ENCODE measurements around the gene HDAC8. TPM values are rescaled to one million over a fixed set of nuclear protein-coding genes. Genes with fewer than 3 reads are reported as not detected.

The HDAC8 gene
- total and polyA plus RNA-seq, 9 of the 15 experiments (the other 6 are each of a cell fraction or from before 2014, with no cell fraction given): 18.9 to 53.8 (median 28.7) TPM

DNA sequence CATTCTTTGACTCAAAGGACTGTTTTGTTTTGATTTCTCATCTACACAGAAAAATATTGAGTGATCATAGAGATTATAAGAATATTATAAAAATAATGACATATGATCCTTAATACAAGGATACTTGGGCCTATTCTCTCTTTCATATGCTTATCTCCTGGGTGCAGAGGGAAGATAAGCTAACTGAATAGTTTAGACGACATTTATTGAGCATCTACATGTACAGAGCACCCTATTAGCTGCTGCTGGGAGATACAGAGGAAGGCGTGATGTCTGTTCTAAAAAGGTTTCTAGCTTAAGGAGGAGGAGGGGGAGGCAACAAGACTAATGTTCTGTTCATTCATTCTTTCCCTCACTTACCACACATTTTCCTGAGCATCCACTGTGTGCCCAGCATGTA is 106.8 kb downstream of the HDAC8 start (continued):
- TF ChIP-seq, protein P1, sequence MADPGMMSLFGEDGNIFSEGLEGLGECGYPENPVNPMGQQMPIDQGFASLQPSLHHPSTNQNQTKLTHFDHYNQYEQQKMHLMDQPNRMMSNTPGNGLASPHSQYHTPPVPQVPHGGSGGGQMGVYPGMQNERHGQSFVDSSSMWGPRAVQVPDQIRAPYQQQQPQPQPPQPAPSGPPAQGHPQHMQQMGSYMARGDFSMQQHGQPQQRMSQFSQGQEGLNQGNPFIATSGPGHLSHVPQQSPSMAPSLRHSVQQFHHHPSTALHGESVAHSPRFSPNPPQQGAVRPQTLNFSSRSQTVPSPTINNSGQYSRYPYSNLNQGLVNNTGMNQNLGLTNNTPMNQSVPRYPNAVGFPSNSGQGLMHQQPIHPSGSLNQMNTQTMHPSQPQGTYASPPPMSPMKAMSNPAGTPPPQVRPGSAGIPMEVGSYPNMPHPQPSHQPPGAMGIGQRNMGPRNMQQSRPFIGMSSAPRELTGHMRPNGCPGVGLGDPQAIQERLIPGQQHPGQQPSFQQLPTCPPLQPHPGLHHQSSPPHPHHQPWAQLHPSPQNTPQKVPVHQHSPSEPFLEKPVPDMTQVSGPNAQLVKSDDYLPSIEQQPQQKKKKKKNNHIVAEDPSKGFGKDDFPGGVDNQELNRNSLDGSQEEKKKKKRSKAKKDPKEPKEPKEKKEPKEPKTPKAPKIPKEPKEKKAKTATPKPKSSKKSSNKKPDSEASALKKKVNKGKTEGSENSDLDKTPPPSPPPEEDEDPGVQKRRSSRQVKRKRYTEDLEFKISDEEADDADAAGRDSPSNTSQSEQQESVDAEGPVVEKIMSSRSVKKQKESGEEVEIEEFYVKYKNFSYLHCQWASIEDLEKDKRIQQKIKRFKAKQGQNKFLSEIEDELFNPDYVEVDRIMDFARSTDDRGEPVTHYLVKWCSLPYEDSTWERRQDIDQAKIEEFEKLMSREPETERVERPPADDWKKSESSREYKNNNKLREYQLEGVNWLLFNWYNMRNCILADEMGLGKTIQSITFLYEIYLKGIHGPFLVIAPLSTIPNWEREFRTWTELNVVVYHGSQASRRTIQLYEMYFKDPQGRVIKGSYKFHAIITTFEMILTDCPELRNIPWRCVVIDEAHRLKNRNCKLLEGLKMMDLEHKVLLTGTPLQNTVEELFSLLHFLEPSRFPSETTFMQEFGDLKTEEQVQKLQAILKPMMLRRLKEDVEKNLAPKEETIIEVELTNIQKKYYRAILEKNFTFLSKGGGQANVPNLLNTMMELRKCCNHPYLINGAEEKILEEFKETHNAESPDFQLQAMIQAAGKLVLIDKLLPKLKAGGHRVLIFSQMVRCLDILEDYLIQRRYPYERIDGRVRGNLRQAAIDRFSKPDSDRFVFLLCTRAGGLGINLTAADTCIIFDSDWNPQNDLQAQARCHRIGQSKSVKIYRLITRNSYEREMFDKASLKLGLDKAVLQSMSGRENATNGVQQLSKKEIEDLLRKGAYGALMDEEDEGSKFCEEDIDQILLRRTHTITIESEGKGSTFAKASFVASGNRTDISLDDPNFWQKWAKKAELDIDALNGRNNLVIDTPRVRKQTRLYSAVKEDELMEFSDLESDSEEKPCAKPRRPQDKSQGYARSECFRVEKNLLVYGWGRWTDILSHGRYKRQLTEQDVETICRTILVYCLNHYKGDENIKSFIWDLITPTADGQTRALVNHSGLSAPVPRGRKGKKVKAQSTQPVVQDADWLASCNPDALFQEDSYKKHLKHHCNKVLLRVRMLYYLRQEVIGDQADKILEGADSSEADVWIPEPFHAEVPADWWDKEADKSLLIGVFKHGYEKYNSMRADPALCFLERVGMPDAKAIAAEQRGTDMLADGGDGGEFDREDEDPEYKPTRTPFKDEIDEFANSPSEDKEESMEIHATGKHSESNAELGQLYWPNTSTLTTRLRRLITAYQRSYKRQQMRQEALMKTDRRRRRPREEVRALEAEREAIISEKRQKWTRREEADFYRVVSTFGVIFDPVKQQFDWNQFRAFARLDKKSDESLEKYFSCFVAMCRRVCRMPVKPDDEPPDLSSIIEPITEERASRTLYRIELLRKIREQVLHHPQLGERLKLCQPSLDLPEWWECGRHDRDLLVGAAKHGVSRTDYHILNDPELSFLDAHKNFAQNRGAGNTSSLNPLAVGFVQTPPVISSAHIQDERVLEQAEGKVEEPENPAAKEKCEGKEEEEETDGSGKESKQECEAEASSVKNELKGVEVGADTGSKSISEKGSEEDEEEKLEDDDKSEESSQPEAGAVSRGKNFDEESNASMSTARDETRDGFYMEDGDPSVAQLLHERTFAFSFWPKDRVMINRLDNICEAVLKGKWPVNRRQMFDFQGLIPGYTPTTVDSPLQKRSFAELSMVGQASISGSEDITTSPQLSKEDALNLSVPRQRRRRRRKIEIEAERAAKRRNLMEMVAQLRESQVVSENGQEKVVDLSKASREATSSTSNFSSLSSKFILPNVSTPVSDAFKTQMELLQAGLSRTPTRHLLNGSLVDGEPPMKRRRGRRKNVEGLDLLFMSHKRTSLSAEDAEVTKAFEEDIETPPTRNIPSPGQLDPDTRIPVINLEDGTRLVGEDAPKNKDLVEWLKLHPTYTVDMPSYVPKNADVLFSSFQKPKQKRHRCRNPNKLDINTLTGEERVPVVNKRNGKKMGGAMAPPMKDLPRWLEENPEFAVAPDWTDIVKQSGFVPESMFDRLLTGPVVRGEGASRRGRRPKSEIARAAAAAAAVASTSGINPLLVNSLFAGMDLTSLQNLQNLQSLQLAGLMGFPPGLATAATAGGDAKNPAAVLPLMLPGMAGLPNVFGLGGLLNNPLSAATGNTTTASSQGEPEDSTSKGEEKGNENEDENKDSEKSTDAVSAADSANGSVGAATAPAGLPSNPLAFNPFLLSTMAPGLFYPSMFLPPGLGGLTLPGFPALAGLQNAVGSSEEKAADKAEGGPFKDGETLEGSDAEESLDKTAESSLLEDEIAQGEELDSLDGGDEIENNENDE (IDR thresholded peaks at IDR 0.05; ENCODE audit: low read depth, low read length): no peak
- TF ChIP-seq HOXB6 (CRISPR knock-in tag; IDR thresholded peaks at IDR 0.05; ENCODE audit: borderline replicate concordance) (no peak), CBFA2T2 (conservative IDR thresholded peaks at IDR 0.05) (peak; percentile 43; the same call in 1 of the 2 replicates), FOXK1 (CRISPR knock-in tag; IDR thresholded peaks at IDR 0.05; ENCODE audit: borderline replicate concordance) (no peak), FIP1L1 (IDR thresholded peaks at IDR 0.05; ENCODE audit: low read depth, low read length, poor library complexity, severe bottlenecking) (no peak), TCF3 (CRISPR knock-in tag; IDR thresholded peaks at IDR 0.05) (0 out of 2 replicates have a peak, but pooled peaks have one; percentile 25), TEAD4 (IDR thresholded peaks at IDR 0.05; ENCODE audit: low read length) (0 out of 2 replicates have a peak, but pooled peaks have one; percentile 19), TEAD4 (CRISPR knock-in tag; IDR thresholded peaks at IDR 0.05; ENCODE audit: borderline replicate concordance) (no peak), IFI16 (CRISPR knock-in tag; IDR thresholded peaks at IDR 0.05) (no peak), YY1 (IDR thresholded peaks at IDR 0.05; ENCODE audit: borderline replicate concordance in 1 of 3, control insufficient read depth in 1 of 3, extremely low read depth in 1 of 3, insufficient read depth in 3 of 3, insufficient read length in 1 of 3, insufficient replicate concordance in 2 of 3, low read depth in 1 of 3, low read length in 2 of 3) (no peak), TAF9B (IDR thresholded peaks at IDR 0.05; ENCODE audit: partially characterized antibody) (no peak), GTF2F1 (IDR thresholded peaks at IDR 0.05; ENCODE audit: low read depth, low read length) (no peak), ZNF436 (CRISPR knock-in tag; IDR thresholded peaks at IDR 0.05) (no peak)
- TF ChIP-seq, protein P2, sequence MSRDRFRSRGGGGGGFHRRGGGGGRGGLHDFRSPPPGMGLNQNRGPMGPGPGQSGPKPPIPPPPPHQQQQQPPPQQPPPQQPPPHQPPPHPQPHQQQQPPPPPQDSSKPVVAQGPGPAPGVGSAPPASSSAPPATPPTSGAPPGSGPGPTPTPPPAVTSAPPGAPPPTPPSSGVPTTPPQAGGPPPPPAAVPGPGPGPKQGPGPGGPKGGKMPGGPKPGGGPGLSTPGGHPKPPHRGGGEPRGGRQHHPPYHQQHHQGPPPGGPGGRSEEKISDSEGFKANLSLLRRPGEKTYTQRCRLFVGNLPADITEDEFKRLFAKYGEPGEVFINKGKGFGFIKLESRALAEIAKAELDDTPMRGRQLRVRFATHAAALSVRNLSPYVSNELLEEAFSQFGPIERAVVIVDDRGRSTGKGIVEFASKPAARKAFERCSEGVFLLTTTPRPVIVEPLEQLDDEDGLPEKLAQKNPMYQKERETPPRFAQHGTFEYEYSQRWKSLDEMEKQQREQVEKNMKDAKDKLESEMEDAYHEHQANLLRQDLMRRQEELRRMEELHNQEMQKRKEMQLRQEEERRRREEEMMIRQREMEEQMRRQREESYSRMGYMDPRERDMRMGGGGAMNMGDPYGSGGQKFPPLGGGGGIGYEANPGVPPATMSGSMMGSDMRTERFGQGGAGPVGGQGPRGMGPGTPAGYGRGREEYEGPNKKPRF (IDR thresholded peaks at IDR 0.05; ENCODE audit: low read depth, low read length): no peak
